GM12878 (cell line): ENCODE measurements around the gene GMPPB. TPM values are rescaled to one million over a fixed set of nuclear protein-coding genes. Genes with fewer than 3 reads are reported as not detected.
A peak's percentile ranks its signal among the peaks of the same experiment; 100 is the strongest.

Source experiments
- ATAC-seq: fragments of 200-7000 bp; cut with Tn5 transposase; 3 replicates; pipeline ENCODE4 v1.9.1; 2020; ENCODE audit warnings: mild to moderate bottlenecking, moderate library complexity
- BruUV-seq: library from RNA; stranded (reverse); fragments of 400-500 nt; replicated peaks from 2 replicates; lab custom pipeline; 2021; lab: Mats Ljungman, UMichigan
- CTCF ChIA-PET: fragments of 300-600 bp; sonication (Branson Sonifier 250); formaldehyde crosslinking; extraction: SDS; loops from one replicate; lab custom pipeline; 2021; ENCODE audit warnings: inconsistent platforms; lab: Yijun Ruan, JAX
- POLR2A ChIA-PET: fragments of 350-600 bp; formaldehyde crosslinking; extraction: SDS; loops from one replicate; lab custom pipeline; 2021; ENCODE audit warnings: inconsistent platforms; lab: Charles Lee
- RAD21 ChIA-PET: fragments of 300-600 bp; sonication (Branson Sonifier 250); formaldehyde crosslinking; loops from one replicate; lab custom pipeline; 2023; ENCODE audit warnings: antibody characterized with exemption; ENCODE audit not compliant: unreplicated experiment; lab: Charles Lee
- SMC1A ChIA-PET: fragments of 300-600 bp; sonication (Branson Sonifier 250); formaldehyde crosslinking; loops from one replicate; lab custom pipeline; 2023; ENCODE audit not compliant: unreplicated experiment, uncharacterized antibody; lab: Charles Lee
- DNase-seq: peaks from one replicate; pipeline ENCODE4 v3.0.0-alpha.2; 2011; ENCODE audit warnings: low read depth, low spot score
- FAIRE-seq: peaks from 3 replicates; lab custom pipeline; 2011; peaks lifted over from hg19 to GRCh38; lab: Jason Lieb, UNC
- H2AFZ ChIP-seq: 2 replicates; pipeline ENCODE4 v1.6.0; 2011; ENCODE audit warnings: low read depth, low read length, control low read depth; ENCODE audit not compliant: control insufficient read depth
- H3K27ac ChIP-seq: 2 replicates; pipeline ENCODE4 v1.5.1; 2011; ENCODE audit warnings: control low read depth; ENCODE audit not compliant: control insufficient read depth, insufficient read depth
- H3K27me3 ChIP-seq, 2 experiments: replicated peaks in 1 of 2; 2 replicates each; pipeline versions ENCODE4 v1.6.0 to v1.6.1; 2011; ENCODE audit warnings: low read length in 1 of 2; ENCODE audit not compliant: control insufficient read depth in 2 of 2, insufficient read depth in 2 of 2
- H3K36me3 ChIP-seq, 2 experiments: 2 replicates each; pipeline ENCODE4 v1.5.1; 2011; ENCODE audit warnings: low read length in 1 of 2; ENCODE audit not compliant: control insufficient read depth in 2 of 2, insufficient read depth in 2 of 2
- H3K4me1 ChIP-seq: 2 replicates; pipeline ENCODE4 v1.6.1; 2011; ENCODE audit warnings: mild to moderate bottlenecking, low read length, moderate library complexity, mixed read lengths; ENCODE audit not compliant: control insufficient read depth, insufficient read depth
- H3K4me2 ChIP-seq: 2 replicates; pipeline ENCODE4 v1.6.0; 2011; ENCODE audit warnings: control low read depth; ENCODE audit not compliant: control insufficient read depth, insufficient read depth
- H3K4me3 ChIP-seq: fragments of 200-600 bp; sonication (generic); 2 replicates; pipeline ENCODE4 v1.5.1; 2016
- H3K79me2 ChIP-seq: 2 replicates; pipeline ENCODE4 v1.6.0; 2011; ENCODE audit warnings: low read length; ENCODE audit not compliant: control insufficient read depth, insufficient read depth
- H3K9ac ChIP-seq: 2 replicates; pipeline ENCODE4 v1.8.0; 2011; ENCODE audit warnings: low read length, control low read depth, mixed read lengths; ENCODE audit not compliant: control insufficient read depth, insufficient read depth
- H3K9me3 ChIP-seq: replicated peaks from 3 replicates; pipeline ENCODE4 v1.5.1; 2011; ENCODE audit warnings: mild to moderate bottlenecking, low read length; ENCODE audit not compliant: control insufficient read depth, insufficient read depth
- H4K20me1 ChIP-seq: 2 replicates; pipeline ENCODE4 v1.6.0; 2011; ENCODE audit not compliant: control insufficient read depth, insufficient read depth
- BACH1 ChIP-seq: fragments of 450-650 bp; IDR thresholded peaks from 2 replicates; pipeline ENCODE4 v1.6.1; 2017; ENCODE audit warnings: mild to moderate bottlenecking, borderline replicate concordance
- DPF2 ChIP-seq: fragments of 450-650 bp; IDR thresholded peaks from 2 replicates; pipeline ENCODE4 v1.6.1; 2017; ENCODE audit warnings: mild to moderate bottlenecking
- EED ChIP-seq: sonication (generic); IDR thresholded peaks from 2 replicates; pipeline ENCODE4 v1.6.1; 2016; ENCODE audit warnings: antibody characterized with exemption, low read depth
- ESRRA ChIP-seq: IDR thresholded peaks from 2 replicates; pipeline ENCODE4 v1.6.1; 2012; ENCODE audit warnings: mild to moderate bottlenecking, low read length, improper control_type of control experiment
- HDGF ChIP-seq: fragments of 450-650 bp; IDR thresholded peaks from 2 replicates; pipeline ENCODE4 v1.6.1; 2016; ENCODE audit warnings: antibody characterized with exemption
- KLF5 ChIP-seq: fragments of 450-650 bp; IDR thresholded peaks from 2 replicates; pipeline ENCODE4 v1.6.1; 2014; ENCODE audit warnings: mild to moderate bottlenecking; ENCODE audit not compliant: partially characterized antibody
- POLR2A ChIP-seq: IDR thresholded peaks from 2 replicates; pipeline ENCODE4 v1.6.1; 2011; ENCODE audit warnings: low read depth, mild to moderate bottlenecking, low read length
- POLR2AphosphoS5 ChIP-seq: IDR thresholded peaks from 2 replicates; pipeline ENCODE4 v1.6.1; 2011; ENCODE audit warnings: mild to moderate bottlenecking, low read length, inconsistent platforms
- RELB ChIP-seq: fragments of 450-650 bp; IDR thresholded peaks from 2 replicates; pipeline ENCODE4 v1.6.1; 2017; ENCODE audit warnings: low read depth, mild to moderate bottlenecking, moderate library complexity
- USF1 ChIP-seq: IDR thresholded peaks from 2 replicates; pipeline ENCODE4 v1.6.1; 2011; ENCODE audit warnings: borderline replicate concordance, low read depth, mild to moderate bottlenecking, moderate library complexity, mixed read lengths, low read length; ENCODE audit not compliant: insufficient read depth; ENCODE audit errors: extremely low read length
- ZNF622 ChIP-seq: fragments of 450-650 bp; IDR thresholded peaks from 2 replicates; pipeline ENCODE4 v1.6.1; 2017; ENCODE audit warnings: mild to moderate bottlenecking, inconsistent platforms
- whole genome bisulfite sequencing: methylation state at CpG from one replicate; pipeline ENCODE4 v1.1.6; 2016; ENCODE audit warnings: low lambda C conversion rate; ENCODE audit not compliant: insufficient replicate concordance, insufficient coverage; ENCODE audit errors: missing lambda C conversion rate; 5-methylcytosine and 5-hydroxymethylcytosine counted together
- in situ Hi-C: fragments of 300-500 bp; cut with MboI; formaldehyde crosslinking; loops from 9 replicates; pipeline ENCODE4 v1.14.3; 2018; ENCODE audit warnings: mixed read lengths
- intact Hi-C: fragments of 100-400 bp; cut with micrococcal nuclease; formaldehyde crosslinking; loops from one replicate; pipeline ENCODE4 v1.14.2; 2022; ENCODE audit not compliant: unreplicated experiment
- polyA plus RNA-seq, 11 experiments: library from polyadenylated mRNA; depleted of rRNA in 4 of 11; unstranded in 6 of 11; stranded (reverse) in 5 of 11; fragments of >200 nt; fragmentation: Nextera tagmentation in 4 of 11; fragmentation: Illumina TruSeq in 1 of 11; extraction: Ambion mirVana in 4 of 11; extraction: Trizol in 1 of 11; gene quantifications; 1 replicate in 1 of 11; 2 replicates in 10 of 11; pipeline versions ENCODE4 v1.2.1 to v1.2.3, GENCODE V29; 2011 to 2016; ENCODE audit warnings: inconsistent platforms in 2 of 11, missing spikeins in 2 of 11, low read depth in 1 of 11
- total RNA-seq, 4 experiments: library from RNA; depleted of rRNA in 3 of 4; stranded (reverse); fragments of >200 nt in 3 of 4; fragmentation: Illumina TruSeq in 1 of 4; extraction: Trizol in 1 of 4; gene quantifications; 2 replicates each; pipeline versions ENCODE4 v1.2.1 to v1.2.3, GENCODE V29; 2013 to 2021
- TF ChIP-seq, protein P1 (sequence below): fragments of 450-650 bp; IDR thresholded peaks from 2 replicates; pipeline ENCODE4 v1.6.1; 2017; ENCODE audit warnings: antibody characterized with exemption, mild to moderate bottlenecking, moderate library complexity
- TF ChIP-seq, protein P2 (sequence below): IDR thresholded peaks from 2 replicates; pipeline ENCODE4 v1.6.1; 2011; ENCODE audit warnings: low read depth, low read length, improper control_type of control experiment, borderline replicate concordance

GMPPB gene
- total and polyA plus RNA-seq, 10 of the 15 experiments (the other 5 are each of a cell fraction or from before 2014, with no cell fraction given) = 2.3 to 99.5 (median 23.3) TPM

- Histone ChIP-seq H4K20me1 (no peaks in the 10 kb centered on the region), H3K9ac (no peak overlapping the region), H3K4me2 (no peak overlapping the region), H3K4me1 (peaks cover 7% of the 10 kb centered on the region), H2AFZ (no peak overlapping the region), H3K4me3 (no peak overlapping the region), H3K36me3 (peaks cover 3 to 9% of the 10 kb centered on the region in 2 experiments; a peak in 3 of 4 replicates), H3K27ac (no peak overlapping the region), H3K79me2 (peaks cover 4% of the 10 kb centered on the region; the same call in 1 of the 2 replicates), H3K9me3 (no peaks in the 10 kb centered on the region; the same call in 2 of the 3 replicates), H3K27me3 (no peaks in the 10 kb centered on the region)
- ChIA-PET POLR2A (interaction anchor here (0.5 kb wide), 1 partner anchor 590 kb away, joined by 5 read pairs; no protein-coding TSS in a partner anchor), CTCF (interaction anchor here (1.6 kb wide), 1 partner anchor 178 kb away, joined by 3 read pairs; no protein-coding TSS in a partner anchor), RAD21 (no interaction called here), SMC1A (no interaction called here)
- TF ChIP-seq USF1 = no peak
- peak; percentile 15; the same call in 1 of the 2 replicates for TF ChIP-seq POLR2AphosphoS5
- TF ChIP-seq HDGF = no peak
- TF ChIP-seq KLF5 = no peak
- TF ChIP-seq RELB = no peak
- TF ChIP-seq EED = no peak
- TF ChIP-seq POLR2A = peak; percentile 14
- no peak for TF ChIP-seq ESRRA
- no peak for TF ChIP-seq DPF2
- TF ChIP-seq, protein P1, sequence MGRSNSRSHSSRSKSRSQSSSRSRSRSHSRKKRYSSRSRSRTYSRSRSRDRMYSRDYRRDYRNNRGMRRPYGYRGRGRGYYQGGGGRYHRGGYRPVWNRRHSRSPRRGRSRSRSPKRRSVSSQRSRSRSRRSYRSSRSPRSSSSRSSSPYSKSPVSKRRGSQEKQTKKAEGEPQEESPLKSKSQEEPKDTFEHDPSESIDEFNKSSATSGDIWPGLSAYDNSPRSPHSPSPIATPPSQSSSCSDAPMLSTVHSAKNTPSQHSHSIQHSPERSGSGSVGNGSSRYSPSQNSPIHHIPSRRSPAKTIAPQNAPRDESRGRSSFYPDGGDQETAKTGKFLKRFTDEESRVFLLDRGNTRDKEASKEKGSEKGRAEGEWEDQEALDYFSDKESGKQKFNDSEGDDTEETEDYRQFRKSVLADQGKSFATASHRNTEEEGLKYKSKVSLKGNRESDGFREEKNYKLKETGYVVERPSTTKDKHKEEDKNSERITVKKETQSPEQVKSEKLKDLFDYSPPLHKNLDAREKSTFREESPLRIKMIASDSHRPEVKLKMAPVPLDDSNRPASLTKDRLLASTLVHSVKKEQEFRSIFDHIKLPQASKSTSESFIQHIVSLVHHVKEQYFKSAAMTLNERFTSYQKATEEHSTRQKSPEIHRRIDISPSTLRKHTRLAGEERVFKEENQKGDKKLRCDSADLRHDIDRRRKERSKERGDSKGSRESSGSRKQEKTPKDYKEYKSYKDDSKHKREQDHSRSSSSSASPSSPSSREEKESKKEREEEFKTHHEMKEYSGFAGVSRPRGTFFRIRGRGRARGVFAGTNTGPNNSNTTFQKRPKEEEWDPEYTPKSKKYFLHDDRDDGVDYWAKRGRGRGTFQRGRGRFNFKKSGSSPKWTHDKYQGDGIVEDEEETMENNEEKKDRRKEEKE = no peak
- TF ChIP-seq BACH1 = no peak
- TF ChIP-seq, protein P2, sequence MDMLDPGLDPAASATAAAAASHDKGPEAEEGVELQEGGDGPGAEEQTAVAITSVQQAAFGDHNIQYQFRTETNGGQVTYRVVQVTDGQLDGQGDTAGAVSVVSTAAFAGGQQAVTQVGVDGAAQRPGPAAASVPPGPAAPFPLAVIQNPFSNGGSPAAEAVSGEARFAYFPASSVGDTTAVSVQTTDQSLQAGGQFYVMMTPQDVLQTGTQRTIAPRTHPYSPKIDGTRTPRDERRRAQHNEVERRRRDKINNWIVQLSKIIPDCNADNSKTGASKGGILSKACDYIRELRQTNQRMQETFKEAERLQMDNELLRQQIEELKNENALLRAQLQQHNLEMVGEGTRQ = no peak
- no peak for TF ChIP-seq ZNF622
- in situ Hi-C loops (no loop called here), intact Hi-C loops (no loop called here)
- ATAC-seq (no peak), DNase-seq (no peak), FAIRE-seq (no peak)
- no TSS peak for BruUV-seq
- WGBS = 76% methylated on average over 14 of the region's 14 CpGs
Measured at GRCh38 chr3:49717211-49717958, 6.4 kb downstream of the GMPPB start.
